Mammary epithelial cell (primary cell): ENCODE data around the gene CLNK.

Experiments used
- CTCF ChIP-seq, 2 donors: IDR thresholded peaks in 1 of 2; conservative IDR thresholded peaks in 1 of 2; 2 replicates each; pipeline ENCODE4 v1.5.1; 2011 to 2012; ENCODE audit warnings: inconsistent platforms in 2 of 2, low read length in 2 of 2, mild to moderate bottlenecking in 2 of 2, control low read depth in 1 of 2, low read depth in 1 of 2; ENCODE audit not compliant: insufficient read depth in 1 of 2; ENCODE audit errors: extremely low read depth in 1 of 2
- EZH2 ChIP-seq: IDR thresholded peaks from 2 replicates; pipeline ENCODE4 v1.6.1; 2012; ENCODE audit warnings: low read length, inconsistent platforms, borderline replicate concordance

- TF ChIP-seq EZH2 (no peak), CTCF (conservative IDR thresholded peaks at IDR 0.05 in 1 of 2, IDR thresholded peaks at IDR 0.05 in 1 of 2; ENCODE audit: extremely low read depth in 1 of 2, insufficient read depth in 1 of 2, low read depth in 1 of 2, low read length in 2 of 2) (no peak)
Measured at GRCh38 chr4:10438924-10439323, 245.6 kb downstream of the CLNK start.
